ENCODE measurements around the gene WFIKKN1.
A peak's percentile ranks its signal among the peaks of the same experiment; 100 is the strongest.

Gene WFIKKN1

GRCh38 chr16:674214-674881 lies 43.6 kb downstream of the WFIKKN1 start:
- Histone ChIP-seq H3K9me2 (replicated peaks; ENCODE audit: control insufficient read depth, low read length) (no peaks in the 10 kb centered on the region), H3K9me3 (ENCODE audit: control insufficient read depth, insufficient read depth, low read length) (no peaks in the 10 kb centered on the region), H3K79me2 (ENCODE audit: control insufficient read depth, low read length) (peaks cover 8% of the 10 kb centered on the region), H3K27me3 (ENCODE audit: control insufficient read depth, low read length) (peaks cover 3% of the 10 kb centered on the region; the same call in 1 of the 2 replicates), H3K4me1 (ENCODE audit: control insufficient read depth, low read length) (peaks cover 17% of the 10 kb centered on the region), H3K4me2 (ENCODE audit: low read length) (no peak overlapping the region), H4K20me1 (ENCODE audit: control insufficient read depth, insufficient read depth, low read depth, low read length) (peaks cover 5% of the 10 kb centered on the region; the same call in 1 of the 2 replicates), H3K4me3 (ENCODE audit: low read length) (no peak overlapping the region), H3K27ac (ENCODE audit: low read depth, low read length) (no peak overlapping the region), H3F3A (ENCODE audit: control insufficient read depth, insufficient read depth) (no peaks in the 10 kb centered on the region; the same call in 1 of the 2 replicates), H3K36me3 (ENCODE audit: control insufficient read depth, low read length) (peaks cover 48% of the 10 kb centered on the region)
- no peak for TF ChIP-seq EZH2phosphoT487 (IDR thresholded peaks at IDR 0.05; ENCODE audit: borderline replicate concordance, low read length)
- no peak for TF ChIP-seq CTCF (IDR thresholded peaks at IDR 0.05; ENCODE audit: low read depth, low read length, poor library complexity, severe bottlenecking)

- Histone ChIP-seq H4K20me1 (ENCODE audit: control insufficient read depth, insufficient read depth, low read depth, low read length) (peaks cover 5% of the 10 kb centered on the region; the same call in 1 of the 2 replicates), H3K9me3 (ENCODE audit: control insufficient read depth, insufficient read depth, low read length) (no peaks in the 10 kb centered on the region)
Observed at GRCh38 chr16:674968-675883, 44.4 kb downstream of the WFIKKN1 start, which contains the start of gene RHBDL1. RHBDL1 (plus strand) TSS chr16:675671; CDS start chr16:675791, 120 bp downstream.

GRCh38 chr16:675884-676564 lies 45.2 kb downstream of the WFIKKN1 start:
- no peak overlapping the region for H3K4me3 ChIP-seq (ENCODE audit: low read length)
- no peaks in the 10 kb centered on the region for H3K9me2 ChIP-seq (replicated peaks; ENCODE audit: control insufficient read depth, low read length)
- H3F3A ChIP-seq (ENCODE audit: control insufficient read depth, insufficient read depth), result no peaks in the 10 kb centered on the region; the same call in 1 of the 2 replicates
- H3K9me3 ChIP-seq (ENCODE audit: control insufficient read depth, insufficient read depth, low read length), result no peaks in the 10 kb centered on the region
- peaks cover 35% of the 10 kb centered on the region for H3K36me3 ChIP-seq (ENCODE audit: control insufficient read depth, low read length)
- H3K4me2 ChIP-seq (ENCODE audit: low read length), result no peak overlapping the region
- H3K79me2 ChIP-seq (ENCODE audit: control insufficient read depth, low read length), result peaks cover 7% of the 10 kb centered on the region
- TF ChIP-seq CTCF (IDR thresholded peaks at IDR 0.05; ENCODE audit: low read depth, low read length, poor library complexity, severe bottlenecking), result no peak
- no peak for TF ChIP-seq EZH2phosphoT487 (IDR thresholded peaks at IDR 0.05; ENCODE audit: borderline replicate concordance, low read length)
- peaks cover 9% of the 10 kb centered on the region; the same call in 1 of the 2 replicates for H4K20me1 ChIP-seq (ENCODE audit: control insufficient read depth, insufficient read depth, low read depth, low read length)
- no peak overlapping the region for H3K27ac ChIP-seq (ENCODE audit: low read depth, low read length)
- peaks cover 3% of the 10 kb centered on the region; the same call in 1 of the 2 replicates for H3K27me3 ChIP-seq (ENCODE audit: control insufficient read depth, low read length)
- H3K4me1 ChIP-seq (ENCODE audit: control insufficient read depth, low read length), result peaks cover 20% of the 10 kb centered on the region

More at GRCh38 chr16:674968-675883, 44.4 kb downstream of the WFIKKN1 start, which contains the start of gene RHBDL1:
- H3K79me2 ChIP-seq (ENCODE audit: control insufficient read depth, low read length), result no peaks in the 10 kb centered on the region
- no peaks in the 10 kb centered on the region for H3K9me2 ChIP-seq (replicated peaks; ENCODE audit: control insufficient read depth, low read length)
- peaks cover 3% of the 10 kb centered on the region; the same call in 1 of the 2 replicates for H3K27me3 ChIP-seq (ENCODE audit: control insufficient read depth, low read length)
- H3K36me3 ChIP-seq (ENCODE audit: control insufficient read depth, low read length), result peaks cover 39% of the 10 kb centered on the region
- H3K4me1 ChIP-seq (ENCODE audit: control insufficient read depth, low read length), result peaks cover 18% of the 10 kb centered on the region
- H3K4me3 ChIP-seq (ENCODE audit: low read length), result no peak within 1 kb of the TSS
- peak within 1 kb of the TSS; percentile 12; the same call in 1 of the 2 replicates for H3K4me2 ChIP-seq (ENCODE audit: low read length)
- H3K27ac ChIP-seq (ENCODE audit: low read depth, low read length), result no peak within 1 kb of the TSS
- no peak for TF ChIP-seq CTCF (IDR thresholded peaks at IDR 0.05; ENCODE audit: low read depth, low read length, poor library complexity, severe bottlenecking)
- no peaks in the 10 kb centered on the region; the same call in 1 of the 2 replicates for H3F3A ChIP-seq (ENCODE audit: control insufficient read depth, insufficient read depth)
